Nephron progenitor cell (in vitro differentiated cells): ENCODE results near the gene VWCE.
"Not testable (repeated sequence)": the region's sequence is repeated elsewhere in the genome, so short reads cannot be mapped to it uniquely, and the experiment has no call there.

ENCODE experiments used
- DNase-seq: peaks from one replicate; pipeline ENCODE4 v3.0.0; 2021
- H3K27ac Mint-ChIP-seq: 2 replicates; pipeline ENCODE4 v1.8.0; 2021; ENCODE audit warnings: mild to moderate bottlenecking, moderate library complexity, mixed read lengths
- H3K27me3 Mint-ChIP-seq: 2 replicates; pipeline ENCODE4 v1.8.0; 2021; ENCODE audit warnings: mild to moderate bottlenecking, low read depth, mixed read lengths; ENCODE audit not compliant: poor library complexity
- H3K36me3 Mint-ChIP-seq: 2 replicates; pipeline ENCODE4 v1.8.0; 2021; ENCODE audit warnings: low read depth, mixed read lengths
- H3K4me1 Mint-ChIP-seq: 2 replicates; pipeline ENCODE4 v1.8.0; 2021; ENCODE audit warnings: mixed read lengths
- H3K4me3 Mint-ChIP-seq: 2 replicates; pipeline ENCODE4 v1.8.0; 2021; ENCODE audit warnings: mild to moderate bottlenecking, moderate library complexity, mixed read lengths
- H3K9me3 Mint-ChIP-seq: 2 replicates; pipeline ENCODE4 v1.8.0; 2021; ENCODE audit warnings: mild to moderate bottlenecking, moderate library complexity, mixed read lengths
- CTCF ChIP-seq: fragments of 200-600 bp; sonication (generic); IDR thresholded peaks from 2 replicates; pipeline ENCODE4 v1.5.0; 2021; ENCODE audit warnings: antibody characterized with exemption

VWCE gene

GRCh38 chr11:61258546-61258945, 36.6 kb downstream of the VWCE start:
- Mint-ChIP-seq H3K27ac (no peak overlapping the region), H3K4me1 (no peaks in the 10 kb centered on the region), H3K4me3 (no peak overlapping the region), H3K36me3 (peaks cover 34% of the 10 kb centered on the region), H3K27me3 (no peaks in the 10 kb centered on the region), H3K9me3 (no peaks in the 10 kb centered on the region)
- TF ChIP-seq CTCF: no peak
- no peak for DNase-seq

GRCh38 chr11:61256710-61257482, 38.2 kb downstream of the VWCE start:
- Mint-ChIP-seq H3K27ac (peak overlapping the region; percentile 15), H3K4me1 (peaks cover 5% of the 10 kb centered on the region), H3K4me3 (no peak overlapping the region), H3K36me3 (peaks cover 29% of the 10 kb centered on the region), H3K9me3 (no peaks in the 10 kb centered on the region), H3K27me3 (no peaks in the 10 kb centered on the region)
- no peak for DNase-seq
- TF ChIP-seq CTCF: no peak

GRCh38 chr11:61254403-61255025, 40.6 kb downstream of the VWCE start:
- TF ChIP-seq CTCF: peak; percentile 81
- H3K36me3 Mint-ChIP-seq: peaks cover 17% of the 10 kb centered on the region
- no peak overlapping the region for H3K27ac Mint-ChIP-seq
- H3K4me3 Mint-ChIP-seq: no peak overlapping the region
- no peaks in the 10 kb centered on the region for H3K27me3 Mint-ChIP-seq
- peaks cover 5% of the 10 kb centered on the region for H3K4me1 Mint-ChIP-seq
- peak; percentile 74 for DNase-seq
- H3K9me3 Mint-ChIP-seq: no peaks in the 10 kb centered on the region

- H3K4me3 Mint-ChIP-seq, DNase-seq, H3K27me3 Mint-ChIP-seq, H3K9me3 Mint-ChIP-seq, H3K36me3 Mint-ChIP-seq, H3K27ac Mint-ChIP-seq, H3K4me1 Mint-ChIP-seq: not testable (repeated sequence)
Observed at GRCh38 chr11:61252332-61252731, 42.8 kb downstream of the VWCE start.

GRCh38 chr11:61250796-61251765, 44.0 kb downstream of the VWCE start:
- not testable (repeated sequence) for H3K4me3 Mint-ChIP-seq, H3K27me3 Mint-ChIP-seq, H3K36me3 Mint-ChIP-seq, H3K9me3 Mint-ChIP-seq, H3K27ac Mint-ChIP-seq, DNase-seq
- peaks cover 12% of the 10 kb centered on the region for H3K4me1 Mint-ChIP-seq

- H3K4me3 Mint-ChIP-seq, H3K36me3 Mint-ChIP-seq, H3K27me3 Mint-ChIP-seq, DNase-seq, H3K9me3 Mint-ChIP-seq: not testable (repeated sequence)
- Mint-ChIP-seq H3K27ac (peak overlapping the region; percentile 69), H3K4me1 (peaks cover 12% of the 10 kb centered on the region)
Observed at GRCh38 chr11:61249201-61249600, 45.9 kb downstream of the VWCE start.

GRCh38 chr11:61248071-61248470, 47.0 kb downstream of the VWCE start:
- H3K4me3 Mint-ChIP-seq, DNase-seq, H3K27me3 Mint-ChIP-seq, H3K9me3 Mint-ChIP-seq, H3K36me3 Mint-ChIP-seq, H3K27ac Mint-ChIP-seq: not testable (repeated sequence)
- peaks cover 12% of the 10 kb centered on the region for H3K4me1 Mint-ChIP-seq

GRCh38 chr11:61245284-61245964, 49.7 kb downstream of the VWCE start:
- not testable (repeated sequence) for H3K27me3 Mint-ChIP-seq, H3K9me3 Mint-ChIP-seq, H3K4me1 Mint-ChIP-seq, H3K4me3 Mint-ChIP-seq, DNase-seq, H3K36me3 Mint-ChIP-seq, H3K27ac Mint-ChIP-seq

GRCh38 chr11:61241526-61241925, 53.6 kb downstream of the VWCE start:
- not testable (repeated sequence) for H3K36me3 Mint-ChIP-seq, H3K4me1 Mint-ChIP-seq, DNase-seq

GRCh38 chr11:61240875-61241274, 54.2 kb downstream of the VWCE start, which contains the start of gene PGA5:
Gene PGA5 (plus strand): TSS chr11:61241175. CDS start chr11:61241227, 52 bp downstream.
- not testable (repeated sequence) for H3K4me1 Mint-ChIP-seq, H3K36me3 Mint-ChIP-seq, H3K4me3 Mint-ChIP-seq, H3K9me3 Mint-ChIP-seq, DNase-seq, H3K27me3 Mint-ChIP-seq, H3K27ac Mint-ChIP-seq

More at GRCh38 chr11:61241526-61241925, 53.6 kb downstream of the VWCE start:
- not testable (repeated sequence) for H3K27ac Mint-ChIP-seq, H3K9me3 Mint-ChIP-seq, H3K27me3 Mint-ChIP-seq, H3K4me3 Mint-ChIP-seq
